Measurements from ENCODE around the gene OSBPL3.

OSBPL3 gene

DNA sequence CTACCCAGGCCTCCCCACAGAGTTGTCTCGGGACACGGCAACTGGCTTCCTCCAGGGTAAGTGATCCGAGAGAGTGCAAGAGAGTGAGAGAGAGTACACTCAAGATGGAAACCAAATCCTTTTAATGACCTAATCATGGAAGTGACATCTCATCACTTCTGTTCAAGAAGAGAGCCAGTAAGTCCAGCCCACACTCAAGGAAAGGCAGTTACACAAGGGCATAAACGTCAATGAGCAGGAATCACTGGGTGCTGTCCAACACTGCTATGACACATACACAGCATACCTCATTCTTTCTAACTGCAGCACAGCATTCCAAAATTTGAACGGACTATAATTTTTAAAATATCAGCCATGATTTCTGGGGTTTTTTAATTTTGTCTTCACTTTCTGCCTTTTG, 29.3 kb upstream of the OSBPL3 start:
- WGBS, 2 experiments, result 83 to 87% methylated on average over 5 of the region's 5 CpGs
- no peaks in the 10 kb centered on the region for H3K9me3 ChIP-seq (ENCODE audit: control insufficient read depth, low read length)
- H3K36me3 ChIP-seq (ENCODE audit: control insufficient read depth, insufficient read depth, low read length), result no peaks in the 10 kb centered on the region

DNA sequence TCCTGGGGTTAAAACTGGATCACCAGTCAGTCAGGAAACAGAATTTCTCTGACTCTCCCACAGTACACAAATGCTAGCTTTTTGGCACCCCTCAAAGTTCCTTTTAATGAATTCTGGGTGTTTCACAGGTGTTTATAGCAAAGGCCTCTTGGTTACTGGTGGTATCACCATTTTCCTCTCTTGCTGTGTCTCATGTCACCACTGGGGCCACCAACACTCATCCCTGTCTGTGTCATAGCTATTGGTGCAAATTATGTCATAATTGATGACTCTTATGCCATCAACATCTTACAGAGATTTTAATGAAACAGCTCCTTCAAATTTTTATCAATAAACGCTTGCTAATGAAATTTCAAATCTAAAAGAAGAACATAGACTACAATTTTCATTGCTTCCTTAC, 27.7 kb upstream of the OSBPL3 start:
- no peaks in the 10 kb centered on the region for H3K4me1 ChIP-seq (ENCODE audit: control insufficient read depth, insufficient read depth, low read length)
- 92 to 95% methylated on average over 1 of the region's 1 CpG for WGBS, 2 experiments
- H3K4me3 ChIP-seq (ENCODE audit: insufficient read depth, low read depth, low read length), result no peak overlapping the region
- no peaks in the 10 kb centered on the region for H3K27me3 ChIP-seq (ENCODE audit: control insufficient read depth, insufficient read depth, low read length, poor library complexity, severe bottlenecking)
- no peaks in the 10 kb centered on the region for H3K9me3 ChIP-seq (ENCODE audit: control insufficient read depth, low read length)
- H3K27ac ChIP-seq (ENCODE audit: insufficient read depth, low read depth, low read length, poor library complexity, severe bottlenecking), result no peak overlapping the region
- H3K36me3 ChIP-seq (ENCODE audit: control insufficient read depth, insufficient read depth, low read length), result no peaks in the 10 kb centered on the region

More for the DNA sequence above, 29.3 kb upstream of the OSBPL3 start:
- Histone ChIP-seq H3K27ac (ENCODE audit: insufficient read depth, low read depth, low read length, poor library complexity, severe bottlenecking) (no peak overlapping the region), H3K4me3 (ENCODE audit: insufficient read depth, low read depth, low read length) (no peak overlapping the region), H3K27me3 (ENCODE audit: control insufficient read depth, insufficient read depth, low read length, poor library complexity, severe bottlenecking) (no peaks in the 10 kb centered on the region), H3K4me1 (ENCODE audit: control insufficient read depth, insufficient read depth, low read length) (no peaks in the 10 kb centered on the region)

DNA sequence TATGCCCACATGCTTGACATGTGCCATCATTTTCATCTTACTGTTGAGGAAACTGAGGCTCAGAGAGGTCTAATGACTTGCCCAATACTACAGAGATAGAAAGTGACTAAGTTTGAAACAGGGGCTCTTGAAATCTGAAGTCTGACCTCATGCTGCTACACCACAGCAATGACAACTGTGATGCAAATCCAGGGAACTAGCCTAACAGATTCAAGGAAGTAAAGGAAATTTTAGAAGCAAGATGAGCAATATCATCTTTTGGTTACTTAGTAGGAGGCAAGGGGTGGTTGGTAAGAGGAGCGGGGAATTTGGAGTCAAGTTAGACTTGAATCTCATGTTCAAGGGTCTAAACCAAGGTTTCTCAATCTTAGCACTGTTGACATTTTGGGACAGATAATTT, 26.3 kb upstream of the OSBPL3 start:
- no peak overlapping the region for H3K4me3 ChIP-seq (ENCODE audit: insufficient read depth, low read depth, low read length)
- 90 to 91% methylated on average over 1 of the region's 1 CpG for WGBS, 2 experiments
- no peaks in the 10 kb centered on the region for H3K4me1 ChIP-seq (ENCODE audit: control insufficient read depth, insufficient read depth, low read length)
- no peak overlapping the region for H3K27ac ChIP-seq (ENCODE audit: insufficient read depth, low read depth, low read length, poor library complexity, severe bottlenecking)
- H3K9me3 ChIP-seq (ENCODE audit: control insufficient read depth, low read length), result no peaks in the 10 kb centered on the region
- H3K36me3 ChIP-seq (ENCODE audit: control insufficient read depth, insufficient read depth, low read length), result no peaks in the 10 kb centered on the region
- H3K27me3 ChIP-seq (ENCODE audit: control insufficient read depth, insufficient read depth, low read length, poor library complexity, severe bottlenecking), result no peaks in the 10 kb centered on the region

DNA sequence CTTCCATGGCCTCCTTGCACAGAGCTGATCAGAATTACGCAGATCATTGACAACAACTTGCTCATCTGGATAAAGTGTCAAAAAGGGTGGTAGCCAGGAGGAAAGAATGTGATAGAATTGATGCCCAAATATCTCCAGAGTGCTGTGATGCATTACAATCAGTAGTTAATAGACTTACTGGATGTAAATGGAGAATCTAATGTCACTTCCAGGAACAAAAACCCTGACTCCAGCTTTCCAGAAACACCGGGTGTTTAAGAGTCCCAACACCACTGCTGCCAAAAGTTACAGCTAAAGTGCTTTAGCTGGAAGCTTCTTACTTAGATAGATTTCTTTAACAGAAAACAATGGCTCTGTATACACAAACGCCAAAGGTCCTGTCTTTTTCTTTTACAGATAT, 25.7 kb upstream of the OSBPL3 start:
- Histone ChIP-seq H3K9me3 (ENCODE audit: control insufficient read depth, low read length) (no peaks in the 10 kb centered on the region), H3K4me3 (ENCODE audit: insufficient read depth, low read depth, low read length) (no peak overlapping the region), H3K4me1 (ENCODE audit: control insufficient read depth, insufficient read depth, low read length) (no peaks in the 10 kb centered on the region), H3K36me3 (ENCODE audit: control insufficient read depth, insufficient read depth, low read length) (no peaks in the 10 kb centered on the region), H3K27me3 (ENCODE audit: control insufficient read depth, insufficient read depth, low read length, poor library complexity, severe bottlenecking) (no peaks in the 10 kb centered on the region), H3K27ac (ENCODE audit: insufficient read depth, low read depth, low read length, poor library complexity, severe bottlenecking) (no peak overlapping the region)
- 84 to 92% methylated on average over 3 of the region's 3 CpGs for WGBS, 2 experiments

DNA sequence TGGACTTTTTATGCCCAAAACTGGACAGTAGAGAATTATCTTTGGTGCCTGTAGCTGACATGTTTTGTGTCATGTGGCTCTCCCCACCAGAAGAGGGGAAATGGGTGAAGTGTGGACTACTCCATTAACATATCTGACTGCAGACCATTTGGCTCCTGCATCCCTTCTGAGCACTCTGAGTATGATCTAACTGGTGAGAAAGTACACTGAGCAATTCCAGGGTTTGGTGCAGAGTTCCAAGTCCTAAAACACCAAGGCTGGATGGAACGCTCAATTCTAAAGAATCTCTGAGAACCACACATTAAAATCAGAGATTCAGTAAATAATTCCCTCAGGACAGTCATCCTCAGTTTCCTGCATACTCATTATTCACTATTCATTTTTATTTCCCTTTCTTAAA, 22.8 kb upstream of the OSBPL3 start:
- Histone ChIP-seq H3K27ac (ENCODE audit: insufficient read depth, low read depth, low read length, poor library complexity, severe bottlenecking) (no peak overlapping the region), H3K9me3 (ENCODE audit: control insufficient read depth, low read length) (no peaks in the 10 kb centered on the region), H3K4me1 (ENCODE audit: control insufficient read depth, insufficient read depth, low read length) (no peaks in the 10 kb centered on the region), H3K27me3 (ENCODE audit: control insufficient read depth, insufficient read depth, low read length, poor library complexity, severe bottlenecking) (no peaks in the 10 kb centered on the region), H3K4me3 (ENCODE audit: insufficient read depth, low read depth, low read length) (no peak overlapping the region), H3K36me3 (ENCODE audit: control insufficient read depth, insufficient read depth, low read length) (no peaks in the 10 kb centered on the region)
- WGBS, 2 experiments, result 85 to 93% methylated on average over 1 of the region's 1 CpG

DNA sequence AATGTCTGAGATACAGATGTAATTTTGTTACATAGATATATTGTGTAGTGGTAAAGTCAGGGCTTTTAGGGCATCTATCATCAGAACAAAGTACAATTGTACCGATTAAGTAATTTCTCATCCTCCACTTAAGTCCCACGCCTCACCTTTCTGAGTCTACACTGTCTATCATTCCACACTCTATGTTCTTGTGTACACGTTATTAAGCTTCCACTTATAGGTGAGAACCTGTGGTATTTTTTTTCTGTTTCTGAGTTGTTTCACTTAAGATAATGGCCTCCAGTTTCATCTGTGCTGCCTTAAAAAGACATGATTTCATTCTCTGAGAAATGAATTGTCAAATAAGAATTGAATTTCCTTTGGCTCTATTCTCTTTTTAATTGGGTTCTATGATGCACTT, 15.5 kb upstream of the OSBPL3 start:
- Histone ChIP-seq H3K4me1 (ENCODE audit: control insufficient read depth, insufficient read depth, low read length) (no peaks in the 10 kb centered on the region), H3K9me3 (ENCODE audit: control insufficient read depth, low read length) (no peaks in the 10 kb centered on the region), H3K4me3 (ENCODE audit: insufficient read depth, low read depth, low read length) (no peak overlapping the region), H3K27ac (ENCODE audit: insufficient read depth, low read depth, low read length, poor library complexity, severe bottlenecking) (no peak overlapping the region), H3K27me3 (ENCODE audit: control insufficient read depth, insufficient read depth, low read length, poor library complexity, severe bottlenecking) (no peaks in the 10 kb centered on the region), H3K36me3 (ENCODE audit: control insufficient read depth, insufficient read depth, low read length) (no peaks in the 10 kb centered on the region)
- WGBS, 2 experiments, result 91 to 93% methylated on average over 2 to 3 of the region's 3 CpGs

DNA sequence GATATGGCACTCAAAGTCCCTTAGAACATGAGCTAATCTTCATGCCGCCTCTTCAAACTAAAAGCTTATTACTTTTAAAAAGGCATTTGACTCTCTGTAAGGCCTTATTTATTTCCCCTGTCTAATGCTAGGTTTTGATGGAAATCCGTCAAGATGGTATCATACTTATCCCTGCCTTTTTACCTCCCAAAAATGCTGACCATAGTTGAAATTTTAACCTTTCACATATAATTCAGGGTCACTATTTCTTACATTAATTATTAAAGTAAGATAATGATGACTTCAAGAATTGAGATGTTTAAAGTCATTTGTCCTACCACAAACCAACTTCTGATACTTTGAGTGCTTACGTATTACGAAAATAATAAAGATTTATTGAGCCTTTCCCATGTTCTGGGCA, 12.3 kb upstream of the OSBPL3 start:
- no peaks in the 10 kb centered on the region for H3K4me1 ChIP-seq (ENCODE audit: control insufficient read depth, insufficient read depth, low read length)
- H3K9me3 ChIP-seq (ENCODE audit: control insufficient read depth, low read length), result no peaks in the 10 kb centered on the region
- no peak overlapping the region for H3K4me3 ChIP-seq (ENCODE audit: insufficient read depth, low read depth, low read length)
- WGBS, 2 experiments, result 95 to 99% methylated on average over 4 of the region's 4 CpGs
- H3K27me3 ChIP-seq (ENCODE audit: control insufficient read depth, insufficient read depth, low read length, poor library complexity, severe bottlenecking), result no peaks in the 10 kb centered on the region
- H3K36me3 ChIP-seq (ENCODE audit: control insufficient read depth, insufficient read depth, low read length), result no peaks in the 10 kb centered on the region
- no peak overlapping the region for H3K27ac ChIP-seq (ENCODE audit: insufficient read depth, low read depth, low read length, poor library complexity, severe bottlenecking)

DNA sequence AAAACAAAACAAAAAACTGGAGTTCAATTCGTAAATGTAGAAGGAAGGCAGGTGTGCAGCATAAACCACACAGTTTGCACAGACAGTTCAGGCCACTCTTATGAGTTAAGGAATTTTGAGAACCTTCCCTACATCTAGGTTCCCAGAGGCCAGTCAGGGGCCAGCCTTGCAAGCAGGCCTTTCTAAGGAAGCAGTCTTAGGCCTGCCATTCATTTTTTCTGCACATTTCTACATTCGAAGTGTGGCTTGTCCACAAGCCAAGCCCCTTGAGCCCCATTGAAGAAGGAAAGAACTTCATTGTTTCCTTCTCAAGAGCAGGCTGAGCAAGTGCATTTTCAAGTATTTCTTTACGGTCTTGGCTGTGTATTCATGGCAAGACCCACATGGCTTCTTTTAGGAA, 11.4 kb upstream of the OSBPL3 start:
- no peaks in the 10 kb centered on the region for H3K9me3 ChIP-seq (ENCODE audit: control insufficient read depth, low read length)
- no peaks in the 10 kb centered on the region for H3K4me1 ChIP-seq (ENCODE audit: control insufficient read depth, insufficient read depth, low read length)
- WGBS, 2 experiments, result 92 to 96% methylated on average over 3 of the region's 3 CpGs
- no peaks in the 10 kb centered on the region for H3K27me3 ChIP-seq (ENCODE audit: control insufficient read depth, insufficient read depth, low read length, poor library complexity, severe bottlenecking)
- H3K36me3 ChIP-seq (ENCODE audit: control insufficient read depth, insufficient read depth, low read length), result no peaks in the 10 kb centered on the region
- no peak overlapping the region for H3K4me3 ChIP-seq (ENCODE audit: insufficient read depth, low read depth, low read length)
- H3K27ac ChIP-seq (ENCODE audit: insufficient read depth, low read depth, low read length, poor library complexity, severe bottlenecking), result no peak overlapping the region

DNA sequence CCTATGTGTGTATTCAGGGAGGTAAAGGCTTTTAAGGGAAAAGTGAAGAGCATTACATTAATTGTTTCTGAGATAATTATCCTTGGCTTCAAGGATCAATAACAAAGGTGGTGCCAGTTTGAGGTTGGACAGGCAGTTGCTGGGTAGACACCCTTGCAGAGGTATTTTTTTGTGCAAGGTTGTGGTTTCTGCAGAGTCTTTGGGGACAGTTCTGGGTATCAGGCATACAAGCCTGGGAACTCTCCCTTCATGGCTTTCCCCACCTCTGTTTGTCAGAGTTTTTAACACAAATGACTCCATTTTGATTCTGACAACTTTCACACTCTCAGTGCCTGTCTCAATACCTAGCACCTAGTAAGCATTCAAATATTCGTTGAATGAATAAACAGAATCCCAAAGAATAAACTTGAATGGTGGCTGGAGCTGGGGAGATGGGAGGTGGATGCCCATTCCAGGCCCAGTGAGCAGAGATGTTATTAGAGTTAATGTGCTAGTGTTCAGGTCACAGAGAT, 7.4 kb upstream of the OSBPL3 start:
- Histone ChIP-seq H3K27ac (ENCODE audit: insufficient read depth, low read depth, low read length, poor library complexity, severe bottlenecking) (no peak overlapping the region), H3K36me3 (ENCODE audit: control insufficient read depth, insufficient read depth, low read length) (no peaks in the 10 kb centered on the region), H3K27me3 (ENCODE audit: control insufficient read depth, insufficient read depth, low read length, poor library complexity, severe bottlenecking) (peaks cover 11% of the 10 kb centered on the region), H3K4me1 (ENCODE audit: control insufficient read depth, insufficient read depth, low read length) (no peaks in the 10 kb centered on the region), H3K4me3 (ENCODE audit: insufficient read depth, low read depth, low read length) (no peak overlapping the region), H3K9me3 (ENCODE audit: control insufficient read depth, low read length) (no peaks in the 10 kb centered on the region)
- WGBS, 2 experiments, result 100% methylated on average over 1 of the region's 1 CpG

DNA sequence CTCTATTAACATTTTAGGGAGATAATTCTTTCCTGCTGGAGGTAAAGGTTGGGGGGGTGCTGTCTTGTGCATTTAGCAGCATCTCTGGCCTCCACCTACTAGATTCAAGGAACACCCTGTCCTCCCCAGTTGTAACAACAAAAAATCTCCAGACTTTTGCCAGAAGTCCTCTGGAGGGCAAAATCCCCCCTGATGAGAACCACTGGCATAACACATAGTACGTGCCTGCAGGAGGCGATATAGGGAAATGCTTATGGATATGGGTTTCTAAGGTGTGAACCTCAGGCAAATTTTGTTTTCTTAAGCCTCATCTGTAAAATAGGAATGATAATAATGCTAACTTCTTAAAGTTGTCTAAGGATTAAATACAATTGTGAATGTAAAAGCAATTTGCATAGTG, 2.9 kb upstream of the OSBPL3 start:
- H3K27me3 ChIP-seq (ENCODE audit: control insufficient read depth, insufficient read depth, low read length, poor library complexity, severe bottlenecking), result peaks cover 46% of the 10 kb centered on the region
- H3K36me3 ChIP-seq (ENCODE audit: control insufficient read depth, insufficient read depth, low read length), result no peaks in the 10 kb centered on the region
- H3K9me3 ChIP-seq (ENCODE audit: control insufficient read depth, low read length), result no peaks in the 10 kb centered on the region
- no peak overlapping the region for H3K4me3 ChIP-seq (ENCODE audit: insufficient read depth, low read depth, low read length)
- 72 to 86% methylated on average over 2 of the region's 2 CpGs for WGBS, 2 experiments
- H3K27ac ChIP-seq (ENCODE audit: insufficient read depth, low read depth, low read length, poor library complexity, severe bottlenecking), result no peak overlapping the region
- H3K4me1 ChIP-seq (ENCODE audit: control insufficient read depth, insufficient read depth, low read length), result peaks cover 3% of the 10 kb centered on the region

All from ectodermal cell (in vitro differentiated cells).